ENCODE results near the gene FAM25A. TPM values are rescaled to one million over a fixed set of nuclear protein-coding genes. Genes with fewer than 3 reads are reported as not detected.
"Not testable (repeated sequence)": the region's sequence is repeated elsewhere in the genome, so short reads cannot be mapped to it uniquely, and the experiment has no call there.

FAM25A gene
- total RNA-seq, 1 experiment from 2014 or later = not detected

GRCh38 chr10:86999802-87000403, 20.2 kb upstream of the FAM25A start:
- H3K36me3 Mint-ChIP-seq (ENCODE audit: insufficient read depth, unreplicated experiment); H3K27me3 ChIP-seq (replicated peaks; ENCODE audit: control insufficient read depth, insufficient read depth, low read length); H3K4me1 Mint-ChIP-seq (ENCODE audit: low read depth, unreplicated experiment); H3K4me3 Mint-ChIP-seq (ENCODE audit: unreplicated experiment); DNase-seq; CTCF ChIA-PET; H3K9me3 ChIP-seq; H3K27me3 Mint-ChIP-seq (ENCODE audit: insufficient read depth, unreplicated experiment); H3K9me3 Mint-ChIP-seq (ENCODE audit: unreplicated experiment); H3K36me3 ChIP-seq (ENCODE audit: control insufficient read depth, insufficient read depth, low read length); H3K4me3 ChIP-seq (ENCODE audit: low read depth, low read length); BruUV-seq (replicated peaks); H3K4me1 ChIP-seq; POLR2A ChIA-PET; H3K27ac Mint-ChIP-seq (ENCODE audit: unreplicated experiment); intact Hi-C loops (cut with micrococcal nuclease; ENCODE audit: unreplicated experiment): not testable (repeated sequence)

- no peak for TF ChIP-seq CTCF (IDR thresholded peaks at IDR 0.05; ENCODE audit: insufficient read depth in 1 of 2, low read depth in 1 of 2, low read length in 1 of 2, severe bottlenecking in 1 of 2, unreplicated experiment in 1 of 2)
- BruUV-seq (replicated peaks) = no TSS peak
- H3K36me3 Mint-ChIP-seq (ENCODE audit: insufficient read depth, unreplicated experiment) = no peaks in the 10 kb centered on the region
- H3K36me3 ChIP-seq (ENCODE audit: control insufficient read depth, insufficient read depth, low read length) = no peaks in the 10 kb centered on the region
- DNase-seq = no peak
- H3K4me1 Mint-ChIP-seq (ENCODE audit: low read depth, unreplicated experiment) = no peaks in the 10 kb centered on the region
- H3K27me3 Mint-ChIP-seq (ENCODE audit: insufficient read depth, unreplicated experiment) = no peaks in the 10 kb centered on the region
- H3K27ac Mint-ChIP-seq (ENCODE audit: unreplicated experiment) = no peak overlapping the region
- intact Hi-C loops (cut with micrococcal nuclease; ENCODE audit: unreplicated experiment) = no loop called here
- POLR2A ChIA-PET = no interaction called here
- CTCF ChIA-PET = no interaction called here
- no peak overlapping the region for H3K4me3 ChIP-seq (ENCODE audit: low read depth, low read length)
- no peaks in the 10 kb centered on the region for H3K9me3 ChIP-seq
- H3K4me3 Mint-ChIP-seq (ENCODE audit: unreplicated experiment) = no peak overlapping the region
- no peaks in the 10 kb centered on the region for H3K9me3 Mint-ChIP-seq (ENCODE audit: unreplicated experiment)
- no peaks in the 10 kb centered on the region for H3K4me1 ChIP-seq
- no peaks in the 10 kb centered on the region for H3K27me3 ChIP-seq (replicated peaks; ENCODE audit: control insufficient read depth, insufficient read depth, low read length)
Measured at GRCh38 chr10:87000491-87000890, 19.6 kb upstream of the FAM25A start.

GRCh38 chr10:87007124-87007523, 13.0 kb upstream of the FAM25A start:
- H3K4me3 ChIP-seq (ENCODE audit: low read depth, low read length); H3K4me1 ChIP-seq; H3K36me3 ChIP-seq (ENCODE audit: control insufficient read depth, insufficient read depth, low read length); H3K4me1 Mint-ChIP-seq (ENCODE audit: low read depth, unreplicated experiment); H3K4me3 Mint-ChIP-seq (ENCODE audit: unreplicated experiment); H3K9me3 Mint-ChIP-seq (ENCODE audit: unreplicated experiment); BruUV-seq (replicated peaks); H3K27me3 ChIP-seq (replicated peaks; ENCODE audit: control insufficient read depth, insufficient read depth, low read length); CTCF ChIA-PET; H3K9me3 ChIP-seq; H3K27me3 Mint-ChIP-seq (ENCODE audit: insufficient read depth, unreplicated experiment); H3K36me3 Mint-ChIP-seq (ENCODE audit: insufficient read depth, unreplicated experiment); DNase-seq; intact Hi-C loops (cut with micrococcal nuclease; ENCODE audit: unreplicated experiment): not testable (repeated sequence)
- POLR2A ChIA-PET = interaction anchor here (0.6 kb wide), 1 partner anchor 41 kb away, joined by 4 read pairs; no protein-coding TSS in a partner anchor
- peak overlapping the region; percentile 31 for H3K27ac Mint-ChIP-seq (ENCODE audit: unreplicated experiment)

GRCh38 chr10:87007674-87008073, 12.4 kb upstream of the FAM25A start:
- H3K9me3 Mint-ChIP-seq (ENCODE audit: unreplicated experiment); H3K4me3 ChIP-seq (ENCODE audit: low read depth, low read length); intact Hi-C loops (cut with micrococcal nuclease; ENCODE audit: unreplicated experiment); H3K27me3 Mint-ChIP-seq (ENCODE audit: insufficient read depth, unreplicated experiment); H3K4me3 Mint-ChIP-seq (ENCODE audit: unreplicated experiment); H3K27me3 ChIP-seq (replicated peaks; ENCODE audit: control insufficient read depth, insufficient read depth, low read length); BruUV-seq (replicated peaks); H3K4me1 ChIP-seq; H3K9me3 ChIP-seq; H3K4me1 Mint-ChIP-seq (ENCODE audit: low read depth, unreplicated experiment); H3K36me3 ChIP-seq (ENCODE audit: control insufficient read depth, insufficient read depth, low read length); CTCF ChIA-PET; DNase-seq; H3K36me3 Mint-ChIP-seq (ENCODE audit: insufficient read depth, unreplicated experiment): not testable (repeated sequence)
- peak overlapping the region; percentile 31 for H3K27ac Mint-ChIP-seq (ENCODE audit: unreplicated experiment)
- POLR2A ChIA-PET = interaction anchor here (0.6 kb wide), 1 partner anchor 41 kb away, joined by 4 read pairs; no protein-coding TSS in a partner anchor

GRCh38 chr10:87008303-87008702, 11.8 kb upstream of the FAM25A start:
- H3K27ac Mint-ChIP-seq (ENCODE audit: unreplicated experiment); H3K9me3 Mint-ChIP-seq (ENCODE audit: unreplicated experiment); BruUV-seq (replicated peaks); H3K4me3 ChIP-seq (ENCODE audit: low read depth, low read length); H3K27me3 ChIP-seq (replicated peaks; ENCODE audit: control insufficient read depth, insufficient read depth, low read length); DNase-seq; POLR2A ChIA-PET; H3K4me3 Mint-ChIP-seq (ENCODE audit: unreplicated experiment); intact Hi-C loops (cut with micrococcal nuclease; ENCODE audit: unreplicated experiment); H3K36me3 ChIP-seq (ENCODE audit: control insufficient read depth, insufficient read depth, low read length); H3K27me3 Mint-ChIP-seq (ENCODE audit: insufficient read depth, unreplicated experiment); H3K4me1 Mint-ChIP-seq (ENCODE audit: low read depth, unreplicated experiment); H3K4me1 ChIP-seq; H3K9me3 ChIP-seq; H3K36me3 Mint-ChIP-seq (ENCODE audit: insufficient read depth, unreplicated experiment); CTCF ChIA-PET: not testable (repeated sequence)

- H3K27me3 ChIP-seq (replicated peaks; ENCODE audit: control insufficient read depth, insufficient read depth, low read length); H3K27ac Mint-ChIP-seq (ENCODE audit: unreplicated experiment); H3K9me3 ChIP-seq; intact Hi-C loops (cut with micrococcal nuclease; ENCODE audit: unreplicated experiment); H3K27me3 Mint-ChIP-seq (ENCODE audit: insufficient read depth, unreplicated experiment); H3K4me3 Mint-ChIP-seq (ENCODE audit: unreplicated experiment); H3K4me1 Mint-ChIP-seq (ENCODE audit: low read depth, unreplicated experiment); BruUV-seq (replicated peaks); H3K36me3 ChIP-seq (ENCODE audit: control insufficient read depth, insufficient read depth, low read length); H3K4me3 ChIP-seq (ENCODE audit: low read depth, low read length); H3K4me1 ChIP-seq; DNase-seq; H3K36me3 Mint-ChIP-seq (ENCODE audit: insufficient read depth, unreplicated experiment); H3K9me3 Mint-ChIP-seq (ENCODE audit: unreplicated experiment); CTCF ChIA-PET; POLR2A ChIA-PET: not testable (repeated sequence)
Measured at GRCh38 chr10:87009134-87009696, 10.9 kb upstream of the FAM25A start.

Measured in Caco-2 (cell line).